HepG2 (cell line): Measurements from ENCODE around the gene MIGA2.

Experiments
- CTCF ChIP-seq: sonication (generic); formaldehyde crosslinking; IDR thresholded peaks from 2 replicates; pipeline ENCODE4 v1.5.0; 2020; ENCODE audit warnings: mild to moderate bottlenecking, missing genetic modification reagents, moderate library complexity
- E2F2 ChIP-seq: sonication (generic); formaldehyde crosslinking; IDR thresholded peaks from 2 replicates; pipeline ENCODE4 v1.4.0; 2020; ENCODE audit warnings: missing genetic modification reagents, borderline replicate concordance
- EP300 ChIP-seq, 3 experiments: sonication (generic) in 1 of 3; formaldehyde crosslinking in 1 of 3; IDR thresholded peaks; 2 replicates each; pipeline versions ENCODE4 v1.5.1 to v1.6.1; 2011 to 2020; ENCODE audit warnings: low read depth in 2 of 3, low read length in 2 of 3, borderline replicate concordance in 1 of 3, improper control_type of control experiment in 1 of 3, mild to moderate bottlenecking in 1 of 3, missing genetic modification reagents in 1 of 3, moderate library complexity in 1 of 3
- GPBP1L1 ChIP-seq: sonication (generic); formaldehyde crosslinking; IDR thresholded peaks from 2 replicates; pipeline ENCODE4 v1.5.0; 2020; ENCODE audit warnings: mild to moderate bottlenecking, missing genetic modification reagents
- MXI1 ChIP-seq: IDR thresholded peaks from 3 replicates; pipeline ENCODE4 v1.6.1; 2012; ENCODE audit warnings: low read depth, low read length, inconsistent platforms, borderline replicate concordance
- ZBTB7A ChIP-seq: sonication (generic); formaldehyde crosslinking; IDR thresholded peaks from 2 replicates; pipeline ENCODE4 v1.8.0; 2022; ENCODE audit warnings: mild to moderate bottlenecking, missing genetic modification reagents
- ZNF24 ChIP-seq: fragments of 450-650 bp; IDR thresholded peaks from 2 replicates; pipeline ENCODE4 v1.6.1; 2017; ENCODE audit warnings: antibody characterized with exemption, mild to moderate bottlenecking
- ZNF556 ChIP-seq: sonication (generic); formaldehyde crosslinking; IDR thresholded peaks from 2 replicates; pipeline ENCODE4 v1.4.0; 2020; ENCODE audit warnings: mild to moderate bottlenecking, missing genetic modification reagents, borderline replicate concordance
- ZSCAN22 ChIP-seq: sonication (generic); formaldehyde crosslinking; IDR thresholded peaks from 2 replicates; pipeline ENCODE4 v1.4.0; 2020; ENCODE audit warnings: mild to moderate bottlenecking, missing genetic modification reagents

GRCh38 chr9:129075996-129076639, 39.7 kb downstream of the MIGA2 start:
- TF ChIP-seq ZBTB7A (no peak), ZSCAN22 (CRISPR knock-in tag) (no peak), EP300 (IDR thresholded peaks at IDR 0.05; ENCODE audit: low read depth in 2 of 2, low read length in 2 of 2) (no peak), EP300 (CRISPR knock-in tag; IDR thresholded peaks at IDR 0.05; ENCODE audit: borderline replicate concordance) (no peak), CTCF (CRISPR knock-in tag) (no peak), GPBP1L1 (CRISPR knock-in tag) (no peak), ZNF24 (no peak), ZNF556 (no peak), MXI1 (no peak), E2F2 (no peak)
